DLD1 (cell line): Measurements from ENCODE around the gene TNIK.

Experiments
- in situ Hi-C: cut with HindIII; loops from 2 replicates; pipeline ENCODE4 v1.10.0; 2017; ENCODE audit warnings: low sequenced_read_pairs

TNIK gene

GRCh38 chr3:171345107-171345843, 114.9 kb downstream of the TNIK start:
- in situ Hi-C loops, result no loop called here

GRCh38 chr3:171343693-171344092, 116.5 kb downstream of the TNIK start:
- in situ Hi-C loops, result no loop called here

- in situ Hi-C loops, result no loop called here
These were observed 117.3 kb downstream of the TNIK start for GRCh38 chr3:171342783-171343420.

GRCh38 chr3:171342200-171342599, 118.0 kb downstream of the TNIK start:
- in situ Hi-C loops, result no loop called here

GRCh38 chr3:171340434-171340833, 119.8 kb downstream of the TNIK start:
- in situ Hi-C loops, result no loop called here

GRCh38 chr3:171339598-171339997, 120.6 kb downstream of the TNIK start:
- in situ Hi-C loops, result no loop called here

- in situ Hi-C loops, result no loop called here
These were observed 123.8 kb downstream of the TNIK start for GRCh38 chr3:171336406-171336805.

GRCh38 chr3:171335559-171335958, 124.6 kb downstream of the TNIK start:
- in situ Hi-C loops, result no loop called here

- in situ Hi-C loops, result no loop called here
These were observed 125.8 kb downstream of the TNIK start for GRCh38 chr3:171334465-171334811.

- in situ Hi-C loops, result no loop called here
These were observed 126.3 kb downstream of the TNIK start for GRCh38 chr3:171333784-171334464.

- in situ Hi-C loops, result no loop called here
These were observed 129.3 kb downstream of the TNIK start for GRCh38 chr3:171330938-171331337.

- in situ Hi-C loops, result no loop called here
These were observed 130.5 kb downstream of the TNIK start for GRCh38 chr3:171329746-171330145.

GRCh38 chr3:171328419-171329082, 131.7 kb downstream of the TNIK start:
- in situ Hi-C loops, result no loop called here

- in situ Hi-C loops, result no loop called here
These were observed 132.6 kb downstream of the TNIK start for GRCh38 chr3:171327441-171328174.

GRCh38 chr3:171326717-171327440, 133.3 kb downstream of the TNIK start:
- in situ Hi-C loops, result no loop called here

GRCh38 chr3:171323938-171324536, 136.2 kb downstream of the TNIK start:
- in situ Hi-C loops, result no loop called here

GRCh38 chr3:171321559-171322360, 138.4 kb downstream of the TNIK start:
- in situ Hi-C loops, result no loop called here

GRCh38 chr3:171320750-171321558, 139.3 kb downstream of the TNIK start:
- in situ Hi-C loops, result no loop called here
